Uterus (tissue), 2 donors: ENCODE data around the gene CDC5L.

Source experiments
- CTCF ChIP-seq, 4 experiments: fragments of 200-600 bp in 2 of 4; fragments of 450-650 bp in 2 of 4; sonication (generic) in 2 of 4; IDR thresholded peaks; one replicate each; pipeline ENCODE4 v1.5.1; 2016 to 2019; ENCODE audit warnings: antibody characterized with exemption in 4 of 4, mild to moderate bottlenecking in 2 of 4, moderate library complexity in 1 of 4
- POLR2A ChIP-seq, 2 donors: fragments of 450-650 bp; IDR thresholded peaks; one replicate each; pipeline ENCODE4 v1.6.1; 2016; ENCODE audit warnings: antibody characterized with exemption in 2 of 2, mild to moderate bottlenecking in 1 of 2, moderate library complexity in 1 of 2

DNA sequence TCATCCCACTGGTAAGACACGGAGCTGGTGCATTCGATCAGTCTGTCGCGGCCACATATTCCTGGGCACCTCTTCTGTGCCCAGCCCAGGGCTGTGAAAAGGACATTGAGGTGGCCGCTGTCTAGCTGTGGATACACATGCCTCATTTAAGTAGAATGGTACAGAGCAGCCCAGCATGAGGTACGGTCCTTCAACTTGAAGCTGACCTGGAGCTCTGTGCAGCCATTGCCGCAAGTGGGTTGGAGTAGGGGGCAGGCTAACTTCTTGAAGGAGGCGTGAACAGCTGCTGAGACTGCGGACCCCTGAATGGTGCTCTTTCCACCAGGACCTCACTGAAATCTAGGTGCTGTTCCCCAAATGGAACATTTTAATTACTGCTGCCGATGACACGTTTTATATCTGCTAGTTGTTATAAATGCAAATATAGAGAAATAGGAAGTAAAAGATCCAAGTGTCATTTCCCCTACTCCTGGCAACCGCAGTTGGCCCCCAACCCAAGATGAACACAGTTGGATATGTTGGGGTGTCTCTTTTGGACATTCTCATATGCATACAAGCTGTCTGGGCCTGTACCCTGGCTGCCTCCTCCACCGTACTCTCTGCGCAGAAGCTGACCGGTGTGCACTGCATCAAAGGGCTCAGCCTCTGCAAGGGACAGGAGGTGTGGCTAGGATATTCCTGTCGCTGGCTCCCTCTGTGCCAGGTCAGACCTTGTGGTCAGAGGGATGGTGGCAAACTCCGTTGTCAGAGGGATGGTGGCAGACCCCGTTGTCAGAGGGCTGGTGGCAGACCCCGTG lies 86.1 kb downstream of the CDC5L start:
- no peak for TF ChIP-seq POLR2A (IDR thresholded peaks at IDR 0.05)
- no peak for TF ChIP-seq CTCF (IDR thresholded peaks at IDR 0.05)
